HG03135 (cell line): ENCODE results near the gene MTOR.
"Not testable (repeated sequence)": the region's sequence is repeated elsewhere in the genome, so short reads cannot be mapped to it uniquely, and the experiment has no call there.

ENCODE experiments used
- ATAC-seq: cut with Tn5 transposase; IDR thresholded peaks from one replicate; pipeline ENCODE4 v1.9.1; 2021; ENCODE audit warnings: mild to moderate bottlenecking, moderate library complexity; ENCODE audit not compliant: unreplicated experiment

The MTOR gene

GRCh38 chr1:11280719-11281376 lies 18.5 kb upstream of the MTOR start:
- peak; percentile 75 for ATAC-seq

- no peak for ATAC-seq
Measured at GRCh38 chr1:11279630-11280029, 17.3 kb upstream of the MTOR start.

- ATAC-seq, result no peak
Measured at GRCh38 chr1:11279152-11279551, 16.8 kb upstream of the MTOR start.

GRCh38 chr1:11273595-11274234 lies 11.4 kb upstream of the MTOR start:
- ATAC-seq, result peak; percentile 40

GRCh38 chr1:11272832-11273594 lies 10.7 kb upstream of the MTOR start, which contains the start of gene UBIAD1:
UBIAD1 (plus strand) TSS chr1:11273198; CDS start chr1:11273532, 334 bp downstream.
- peak; percentile 76 for ATAC-seq

- ATAC-seq, result peak; percentile 2
Measured at GRCh38 chr1:11272544-11272831, 10.1 kb upstream of the MTOR start.

- ATAC-seq, result not testable (repeated sequence)
Measured at GRCh38 chr1:11267350-11268337, 5.3 kb upstream of the MTOR start.

- no peak for ATAC-seq
Measured at GRCh38 chr1:11266268-11267074, 4.1 kb upstream of the MTOR start.

- no peak for ATAC-seq
Measured at GRCh38 chr1:11256299-11256698, 6.1 kb downstream of the MTOR start.

- no peak for ATAC-seq
Measured at GRCh38 chr1:11253226-11253625, 9.1 kb downstream of the MTOR start.

- no peak for ATAC-seq
Measured at GRCh38 chr1:11252538-11252937, 9.8 kb downstream of the MTOR start.

- no peak for ATAC-seq
Measured at GRCh38 chr1:11248169-11248568, 14.2 kb downstream of the MTOR start.

GRCh38 chr1:11245904-11246719 lies 16.2 kb downstream of the MTOR start:
- no peak for ATAC-seq

- ATAC-seq, result no peak
Measured at GRCh38 chr1:11245248-11245647, 17.1 kb downstream of the MTOR start.

- ATAC-seq, result no peak
Measured at GRCh38 chr1:11238311-11238710, 24.0 kb downstream of the MTOR start.

- ATAC-seq, result no peak
Measured at GRCh38 chr1:11237356-11237755, 25.0 kb downstream of the MTOR start.

GRCh38 chr1:11233208-11233607 lies 29.1 kb downstream of the MTOR start:
- ATAC-seq, result no peak

GRCh38 chr1:11229203-11229602 lies 33.1 kb downstream of the MTOR start:
- no peak for ATAC-seq
